ENCODE data around the gene MFN2.

MFN2 gene

DNA sequence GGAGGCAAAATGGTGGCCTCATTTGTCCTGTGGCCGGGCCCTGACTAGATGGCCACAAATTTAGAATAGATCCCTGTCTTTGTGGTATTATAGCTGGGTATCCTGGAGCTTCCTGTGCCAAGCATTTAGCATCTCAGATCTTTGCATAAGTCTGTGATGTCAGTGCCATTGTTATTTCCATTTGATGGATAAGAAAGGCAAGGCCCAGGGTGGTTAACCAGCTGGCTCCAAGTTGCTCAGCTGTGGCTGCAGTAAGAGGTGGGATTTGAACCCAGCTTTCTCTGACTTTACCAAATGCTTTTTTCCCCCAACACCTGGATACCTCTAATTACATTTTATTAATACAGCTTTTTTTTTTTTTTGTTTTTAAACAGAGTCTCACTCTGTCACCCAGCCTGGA, 71.1 kb downstream of the MFN2 start:
- Histone ChIP-seq H3K4me3 (ENCODE audit: low read depth in 1 of 2, low read length in 1 of 2) (no peak overlapping the region), H3K27ac (no peak overlapping the region), H3K36me3 (no peaks in the 10 kb centered on the region), H3K9me3 (no peaks in the 10 kb centered on the region), H3K4me1 (ENCODE audit: control insufficient read depth in 1 of 2, insufficient read depth in 1 of 2, low read depth in 1 of 2, low read length in 1 of 2) (peaks cover 6 to 7% of the 10 kb centered on the region in 2 experiments), H3K27me3 (no peaks in the 10 kb centered on the region)
- TF ChIP-seq, protein P1, sequence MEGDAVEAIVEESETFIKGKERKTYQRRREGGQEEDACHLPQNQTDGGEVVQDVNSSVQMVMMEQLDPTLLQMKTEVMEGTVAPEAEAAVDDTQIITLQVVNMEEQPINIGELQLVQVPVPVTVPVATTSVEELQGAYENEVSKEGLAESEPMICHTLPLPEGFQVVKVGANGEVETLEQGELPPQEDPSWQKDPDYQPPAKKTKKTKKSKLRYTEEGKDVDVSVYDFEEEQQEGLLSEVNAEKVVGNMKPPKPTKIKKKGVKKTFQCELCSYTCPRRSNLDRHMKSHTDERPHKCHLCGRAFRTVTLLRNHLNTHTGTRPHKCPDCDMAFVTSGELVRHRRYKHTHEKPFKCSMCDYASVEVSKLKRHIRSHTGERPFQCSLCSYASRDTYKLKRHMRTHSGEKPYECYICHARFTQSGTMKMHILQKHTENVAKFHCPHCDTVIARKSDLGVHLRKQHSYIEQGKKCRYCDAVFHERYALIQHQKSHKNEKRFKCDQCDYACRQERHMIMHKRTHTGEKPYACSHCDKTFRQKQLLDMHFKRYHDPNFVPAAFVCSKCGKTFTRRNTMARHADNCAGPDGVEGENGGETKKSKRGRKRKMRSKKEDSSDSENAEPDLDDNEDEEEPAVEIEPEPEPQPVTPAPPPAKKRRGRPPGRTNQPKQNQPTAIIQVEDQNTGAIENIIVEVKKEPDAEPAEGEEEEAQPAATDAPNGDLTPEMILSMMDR (IDR thresholded peaks at IDR 0.05): no peak

DNA sequence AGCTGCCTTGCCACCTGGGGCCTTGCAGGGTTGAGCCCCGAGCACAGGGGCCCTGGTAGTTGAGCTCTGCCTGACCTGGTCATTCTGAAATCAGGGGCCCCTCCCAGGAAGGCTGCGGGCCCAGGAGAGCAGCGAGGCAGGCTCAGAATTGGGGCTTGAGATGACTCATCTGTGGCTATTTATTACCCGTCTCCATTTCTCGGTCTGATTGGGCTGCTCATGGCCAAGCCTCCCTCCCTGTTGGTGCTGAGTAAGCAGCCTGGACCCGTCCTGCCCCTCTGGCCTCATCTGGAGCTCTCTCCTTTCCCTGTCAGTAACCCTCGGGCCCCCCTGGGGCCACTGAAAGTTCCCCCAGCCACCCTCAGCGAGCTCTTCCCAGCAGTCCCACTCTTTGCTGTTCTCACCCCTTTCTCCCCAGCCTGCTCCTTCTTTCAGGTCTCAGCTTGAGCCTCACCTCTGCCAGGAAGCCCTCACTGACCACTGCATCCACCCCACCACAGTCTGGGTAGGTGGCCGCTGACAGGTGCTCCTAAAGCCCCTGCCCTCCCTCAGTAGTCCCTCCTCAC, 71.8 kb downstream of the MFN2 start:
- Histone ChIP-seq H3K4me1 (ENCODE audit: control insufficient read depth in 1 of 2, insufficient read depth in 1 of 2, low read depth in 1 of 2, low read length in 1 of 2) (peaks cover 6 to 7% of the 10 kb centered on the region in 2 experiments), H3K27ac (no peak overlapping the region), H3K36me3 (no peaks in the 10 kb centered on the region), H3K27me3 (no peaks in the 10 kb centered on the region), H3K9me3 (no peaks in the 10 kb centered on the region), H3K4me3 (ENCODE audit: low read depth in 1 of 2, low read length in 1 of 2) (no peak overlapping the region)
- TF ChIP-seq, protein P1 (IDR thresholded peaks at IDR 0.05): no peak

DNA sequence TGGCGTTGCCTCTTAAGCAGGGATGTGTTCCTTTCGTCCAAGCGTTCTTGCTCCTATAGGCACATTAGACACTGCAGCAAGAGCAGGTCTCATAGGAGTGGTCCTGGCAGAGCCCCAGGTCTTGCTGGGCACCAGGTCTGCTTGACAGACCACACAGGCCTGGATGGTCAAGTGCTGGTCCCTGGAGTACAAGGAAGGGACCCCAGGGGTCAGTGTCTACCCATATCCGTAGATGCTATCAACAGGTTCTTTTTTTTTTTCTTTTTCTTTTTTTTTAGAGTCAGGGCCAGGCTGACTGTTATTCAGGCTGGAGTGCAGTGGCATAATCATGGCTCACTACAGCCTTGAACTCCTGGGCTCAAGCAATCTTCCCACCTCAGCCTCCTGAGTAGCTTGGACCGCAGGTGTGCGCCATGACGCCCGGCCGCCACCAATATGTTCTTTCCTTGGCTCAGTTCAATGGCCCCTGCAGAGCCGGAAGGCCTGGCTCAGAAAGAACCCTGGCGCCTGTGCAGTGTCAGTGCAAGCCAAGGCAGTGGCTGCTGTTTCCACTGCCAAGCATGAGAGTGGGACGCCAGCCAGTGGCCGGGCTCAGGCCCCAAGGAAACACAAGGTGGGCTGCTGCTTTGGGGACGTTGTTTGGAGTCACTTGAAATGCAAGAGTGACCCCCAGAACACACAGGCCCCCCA, 72.9 kb downstream of the MFN2 start:
- Histone ChIP-seq H3K9me3 (no peaks in the 10 kb centered on the region), H3K27me3 (no peaks in the 10 kb centered on the region), H3K4me3 (ENCODE audit: low read depth in 1 of 2, low read length in 1 of 2) (no peak overlapping the region), H3K27ac (no peak overlapping the region), H3K36me3 (no peaks in the 10 kb centered on the region), H3K4me1 (ENCODE audit: control insufficient read depth in 1 of 2, insufficient read depth in 1 of 2, low read depth in 1 of 2, low read length in 1 of 2) (peaks cover 6 to 7% of the 10 kb centered on the region in 2 experiments)
- TF ChIP-seq, protein P1 (IDR thresholded peaks at IDR 0.05): no peak

DNA sequence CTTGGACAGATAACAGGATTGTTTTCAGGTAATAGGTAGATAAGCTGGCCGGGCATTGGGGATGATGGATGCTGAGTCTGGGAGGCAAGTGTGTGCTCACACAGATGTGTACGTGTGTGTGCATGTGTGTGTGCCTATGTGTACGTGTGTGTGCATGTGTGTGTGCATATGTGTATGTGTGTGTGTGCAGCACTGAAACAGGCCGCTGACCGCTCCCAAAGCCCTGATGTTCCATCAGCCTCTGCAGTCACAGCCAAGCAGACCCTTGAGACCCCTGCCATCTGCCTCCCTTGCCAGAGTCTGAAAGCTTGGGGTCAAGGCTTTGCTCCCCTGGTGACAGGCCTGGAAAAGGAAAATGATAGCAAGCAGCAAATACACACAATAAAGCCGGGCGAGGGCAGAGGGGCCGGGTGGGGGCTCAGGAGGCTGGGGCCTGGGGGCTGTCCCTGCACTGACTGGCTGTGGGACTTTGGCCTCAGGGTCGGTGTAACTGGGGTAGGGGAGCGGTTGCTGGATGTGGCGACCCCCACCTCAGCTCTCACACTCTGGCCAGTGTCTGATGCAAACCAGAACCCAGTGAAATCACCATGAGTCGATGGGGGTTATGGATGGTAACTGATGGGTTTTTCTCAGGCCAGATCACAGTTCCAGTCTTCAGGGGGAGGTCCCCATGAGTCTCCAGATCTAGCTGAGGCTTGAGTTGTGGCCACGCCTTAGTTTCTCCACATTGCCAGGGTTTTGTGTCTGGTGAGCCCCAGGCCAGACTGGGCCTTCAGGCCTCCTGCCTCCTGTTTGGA, 73.7 kb downstream of the MFN2 start:
- Histone ChIP-seq H3K9me3 (no peaks in the 10 kb centered on the region), H3K27me3 (no peaks in the 10 kb centered on the region), H3K4me1 (ENCODE audit: control insufficient read depth in 1 of 2, insufficient read depth in 1 of 2, low read depth in 1 of 2, low read length in 1 of 2) (peaks cover 6 to 7% of the 10 kb centered on the region in 2 experiments), H3K4me3 (ENCODE audit: low read depth in 1 of 2, low read length in 1 of 2) (no peak overlapping the region), H3K27ac (no peak overlapping the region), H3K36me3 (no peaks in the 10 kb centered on the region)
- TF ChIP-seq, protein P1 (IDR thresholded peaks at IDR 0.05): no peak

DNA sequence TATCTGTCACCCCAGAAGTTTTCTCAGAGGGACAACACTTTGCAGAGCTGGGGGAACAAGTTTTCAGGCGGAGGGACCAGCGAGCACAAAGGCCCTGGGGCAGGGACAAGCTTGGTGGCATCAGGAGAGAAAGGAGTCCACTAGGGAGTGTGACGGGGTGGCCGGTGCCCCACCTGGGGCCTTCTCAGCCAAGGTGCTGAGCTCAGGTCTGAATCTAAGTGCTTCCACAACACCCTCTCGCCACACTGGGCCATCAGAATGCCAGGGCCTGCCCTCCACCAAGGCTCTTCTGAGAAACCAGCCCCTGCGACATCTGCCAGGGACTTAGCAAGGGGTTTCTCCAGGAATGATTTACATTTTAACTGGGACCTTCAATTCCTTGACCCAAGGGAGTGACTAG, 75.0 kb downstream of the MFN2 start:
- Histone ChIP-seq H3K4me1 (ENCODE audit: control insufficient read depth in 1 of 2, insufficient read depth in 1 of 2, low read depth in 1 of 2, low read length in 1 of 2) (no peaks in the 10 kb centered on the region), H3K9me3 (no peaks in the 10 kb centered on the region), H3K36me3 (no peaks in the 10 kb centered on the region), H3K4me3 (ENCODE audit: low read depth in 1 of 2, low read length in 1 of 2) (no peak overlapping the region), H3K27me3 (peaks cover 10% of the 10 kb centered on the region), H3K27ac (no peak overlapping the region)
- TF ChIP-seq, protein P1 (IDR thresholded peaks at IDR 0.05): no peak

Measured in neutrophil (primary cell).